K562 (cell line): ENCODE results near the gene CCNT1. TPM values are rescaled to one million over a fixed set of nuclear protein-coding genes. Genes with fewer than 3 reads are reported as not detected.

Experiments used
- ATAC-seq: fragments of 200-7000 bp; cut with Tn5 transposase; 3 replicates; pipeline ENCODE4 v1.9.1; 2020; ENCODE audit warnings: moderate library complexity
- BruUV-seq: library from RNA; stranded (reverse); fragments of 400-500 nt; replicated peaks from 2 replicates; lab custom pipeline; 2021; lab: Mats Ljungman, UMichigan
- CTCF ChIA-PET: fragments of 300-600 bp; formaldehyde crosslinking; extraction: SDS; loops from one replicate; lab custom pipeline; 2021; ENCODE audit warnings: low intra/inter-chr PET ratio; lab: Yijun Ruan, JAX
- POLR2A ChIA-PET: fragments of 300-600, 350-650 bp; sonication (Branson Sonifier 250); formaldehyde crosslinking; extraction: SDS; loops from one replicate; lab custom pipeline; 2021; ENCODE audit warnings: antibody characterized with exemption, inconsistent platforms; lab: Yijun Ruan, JAX
- DNase-seq, 4 experiments: peaks; one replicate each; pipeline versions ENCODE4 v3.0.0 to v3.0.0-alpha.2; 2011 to 2018; ENCODE audit warnings: low spot score in 3 of 4, mixed read lengths in 3 of 4; ENCODE audit errors: extremely low read depth in 1 of 4
- FAIRE-seq: peaks from 2 replicates; lab custom pipeline; 2011; peaks lifted over from hg19 to GRCh38; lab: Jason Lieb, UNC
- H2AFZ ChIP-seq: 2 replicates; pipeline ENCODE4 v1.6.0; 2011; ENCODE audit warnings: low read depth, low read length, control low read depth, inconsistent platforms
- H3K27ac ChIP-seq: fragments of 200-600 bp; 3 replicates; pipeline ENCODE4 v1.8.0; 2011; ENCODE audit warnings: low read depth, mild to moderate bottlenecking, control low read depth, inconsistent platforms, low read length, moderate library complexity, mixed read lengths; ENCODE audit errors: extremely low read depth
- H3K27me3 ChIP-seq, 2 experiments: fragments of 300-600 bp in 1 of 2; 2 replicates in 1 of 2; 3 replicates in 1 of 2; pipeline versions ENCODE4 v1.6.0 to v1.8.0; 2011; ENCODE audit warnings: inconsistent platforms in 2 of 2, low read length in 2 of 2, mild to moderate bottlenecking in 1 of 2, mixed read lengths in 1 of 2, moderate library complexity in 1 of 2; ENCODE audit not compliant: control insufficient read depth in 2 of 2, insufficient read depth in 2 of 2
- H3K36me3 ChIP-seq: fragments of 300-600 bp; 3 replicates; pipeline ENCODE4 v1.8.0; 2011; ENCODE audit warnings: mild to moderate bottlenecking, low read length, inconsistent platforms; ENCODE audit not compliant: control insufficient read depth, insufficient read depth
- H3K4me1 ChIP-seq, 2 experiments: fragments of 200-600 bp in 1 of 2; replicated peaks in 1 of 2; 2 replicates in 1 of 2; 3 replicates in 1 of 2; pipeline versions ENCODE4 v1.5.1 to v1.8.0; 2011; ENCODE audit warnings: inconsistent platforms in 2 of 2, low read length in 2 of 2, mild to moderate bottlenecking in 1 of 2, mixed read lengths in 1 of 2, moderate library complexity in 1 of 2; ENCODE audit not compliant: control insufficient read depth in 2 of 2, insufficient read depth in 2 of 2
- H3K4me2 ChIP-seq: 2 replicates; pipeline ENCODE4 v1.6.1; 2011; ENCODE audit warnings: low read length, control low read depth, inconsistent platforms, mixed read lengths; ENCODE audit not compliant: insufficient read depth
- H3K4me3 ChIP-seq: fragments of 200-600 bp; sonication (generic), shearing (Covaris generic); 2 replicates; pipeline ENCODE4 v1.5.1; 2016; ENCODE audit warnings: control low read depth, inconsistent platforms
- H3K79me2 ChIP-seq: fragments of 200-600 bp; 3 replicates; pipeline ENCODE4 v1.8.0; 2011; ENCODE audit warnings: low read length, inconsistent platforms; ENCODE audit not compliant: control insufficient read depth, insufficient read depth
- H3K9ac ChIP-seq, 2 experiments: 2 replicates each; pipeline versions ENCODE4 v1.6.0 to v1.6.1; 2011; ENCODE audit warnings: low read depth in 2 of 2, low read length in 2 of 2, control low read depth in 1 of 2, inconsistent platforms in 1 of 2, mild to moderate bottlenecking in 1 of 2, mixed read lengths in 1 of 2; ENCODE audit not compliant: insufficient read depth in 1 of 2
- H3K9me1 ChIP-seq: one replicate; pipeline ENCODE4 v1.6.0; 2011; ENCODE audit warnings: inconsistent platforms, mild to moderate bottlenecking, low read length, moderate library complexity; ENCODE audit not compliant: control insufficient read depth, insufficient read depth
- H3K9me3 ChIP-seq: replicated peaks from 2 replicates; pipeline ENCODE4 v1.5.1; 2011; ENCODE audit warnings: low read depth, low read length, inconsistent platforms; ENCODE audit not compliant: control insufficient read depth, insufficient read depth
- H4K20me1 ChIP-seq: replicated peaks from 2 replicates; pipeline ENCODE4 v1.6.1; 2011; ENCODE audit warnings: low read length, inconsistent platforms, mixed read lengths; ENCODE audit not compliant: control insufficient read depth, insufficient read depth
- CTCF ChIP-seq, 3 experiments: IDR thresholded peaks in 2 of 3; conservative IDR thresholded peaks in 1 of 3; 2 replicates each; pipeline ENCODE4 v1.5.1; 2011 to 2012; ENCODE audit warnings: low read length in 3 of 3, mild to moderate bottlenecking in 3 of 3, control low read depth in 2 of 3, improper control_type of control experiment in 1 of 3, inconsistent platforms in 1 of 3, low read depth in 1 of 3, mixed read lengths in 1 of 3, moderate library complexity in 1 of 3; ENCODE audit not compliant: insufficient read depth in 2 of 3
- DIDO1 ChIP-seq: fragments of 450-650 bp; IDR thresholded peaks from 2 replicates; pipeline ENCODE4 v1.6.1; 2016; ENCODE audit warnings: low read depth, missing biosample characterization, missing genetic modification characterization
- RAD21 ChIP-seq, 2 experiments: fragments of 250-450 bp in 1 of 2; fragments of 450-650 bp in 1 of 2; sonication (Bioruptor Pico) in 1 of 2; formaldehyde crosslinking in 1 of 2; IDR thresholded peaks in 1 of 2; conservative IDR thresholded peaks in 1 of 2; 2 replicates each; pipeline versions ENCODE4 v1.4.0 to v1.8.0; 2020 to 2022; ENCODE audit warnings: mild to moderate bottlenecking in 2 of 2, moderate library complexity in 1 of 2
- SRF ChIP-seq, 2 experiments: fragments of 250-450, 450-650 bp in 1 of 2; sonication (Bioruptor Pico) in 1 of 2; sonication (generic) in 1 of 2; formaldehyde crosslinking; IDR thresholded peaks; 2 replicates each; pipeline versions ENCODE4 v1.5.0 to v1.5.1; 2020 to 2022; ENCODE audit warnings: mild to moderate bottlenecking in 1 of 2, missing genetic modification reagents in 1 of 2
- WGBS: fragments of 100-300 bp; shearing (Covaris generic); methylation state at CpG from one replicate; pipeline ENCODE4 v1.1.6; 2016; ENCODE audit warnings: low coverage, mixed read lengths; ENCODE audit not compliant: insufficient coverage; ENCODE audit errors: missing lambda C conversion rate; 5-methylcytosine and 5-hydroxymethylcytosine counted together
- in situ Hi-C: fragments of 300-500 bp; cut with MboI; formaldehyde crosslinking; loops from 4 replicates; pipeline ENCODE4 v1.15.0; 2018; ENCODE audit warnings: inconsistent platforms, mixed read lengths
- intact Hi-C: fragments of 100-400 bp; cut with micrococcal nuclease; formaldehyde crosslinking; loops from 2 replicates; pipeline ENCODE4 v1.14.2; 2022
- polyA plus RNA-seq, 8 experiments: library from polyadenylated mRNA; depleted of rRNA in 4 of 8; stranded (reverse) in 5 of 8; unstranded in 3 of 8; fragments of >200 nt; fragmentation: Nextera tagmentation in 2 of 8; fragmentation: Illumina TruSeq in 1 of 8; extraction: Ambion mirVana in 2 of 8; extraction: Trizol in 1 of 8; gene quantifications; 2 replicates each; pipeline versions ENCODE4 v1.2.1 to v1.2.3, GENCODE V29; 2011 to 2014; ENCODE audit warnings: inconsistent platforms in 1 of 8, missing spikeins in 1 of 8
- total RNA-seq, 7 experiments: library from RNA; depleted of rRNA in 6 of 7; stranded (reverse); fragments of >200 nt in 6 of 7; fragmentation: Illumina TruSeq in 2 of 7; extraction: Trizol in 2 of 7; gene quantifications; 2 replicates each; pipeline versions ENCODE4 v1.2.1 to v1.2.3, GENCODE V29; 2011 to 2021; ENCODE audit warnings: low replicate concordance in 1 of 7
- TF ChIP-seq, protein P1 (sequence below), 2 experiments: fragments of 450-650 bp in 1 of 2; sonication (generic) in 1 of 2; formaldehyde crosslinking in 1 of 2; IDR thresholded peaks; 2 replicates each; pipeline versions ENCODE4 v1.7.1 to v1.9.0; 2016 to 2022; ENCODE audit warnings: inconsistent platforms in 1 of 2, mild to moderate bottlenecking in 1 of 2, missing genetic modification reagents in 1 of 2
- TF ChIP-seq, protein P2 (sequence below): sonication (generic); formaldehyde crosslinking; IDR thresholded peaks from 2 replicates; pipeline ENCODE4 v1.8.0; 2022; ENCODE audit warnings: mild to moderate bottlenecking, missing genetic modification reagents

Gene CCNT1
- total and polyA plus RNA-seq, 9 of the 15 experiments (the other 6 are each of a cell fraction or from before 2014, with no cell fraction given), result 9.7 to 52.4 (median 33.4) TPM

DNA sequence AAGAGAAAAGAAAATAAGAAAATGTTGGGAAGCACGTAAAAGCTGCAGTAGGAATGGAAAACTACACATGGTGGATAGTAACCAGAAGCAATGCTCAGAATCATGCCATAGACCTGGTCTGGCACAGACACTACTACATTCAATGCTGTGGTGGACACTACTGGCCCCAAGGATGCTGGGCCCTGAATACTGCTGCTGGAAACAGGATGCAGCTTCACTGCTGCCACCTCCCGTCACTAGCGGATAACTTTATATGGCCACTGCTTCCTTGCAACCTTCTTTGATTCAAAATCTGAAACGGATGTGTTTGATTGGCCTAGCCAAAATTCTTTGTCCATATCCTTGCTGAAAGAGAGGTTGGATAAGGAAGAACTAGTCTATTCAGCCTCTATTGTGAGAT lies 41.7 kb upstream of the CCNT1 start:
- DNase-seq (no peak), ATAC-seq (peak; percentile 83), FAIRE-seq (no peak)
- H3K9me1 ChIP-seq, result no peaks in the 10 kb centered on the region
- ChIA-PET POLR2A (interaction anchor here (1.0 kb wide), 2 partner anchors 10 to 13 kb away, joined by 3 read pairs; no protein-coding TSS in a partner anchor), CTCF (interaction anchor here (0.5 kb wide), 1 partner anchor 143 kb away, joined by 3 read pairs; no protein-coding TSS in a partner anchor)
- no peak overlapping the region for H3K9ac ChIP-seq
- intact Hi-C loops (loop anchor here (10.0 kb wide), 1 partner anchor 227 kb away; no protein-coding TSS in a partner anchor), in situ Hi-C loops (no loop called here)
- WGBS, result 4% methylated on average over 4 of the region's 4 CpGs
- H3K4me1 ChIP-seq, result no peaks in the 10 kb centered on the region
- no peaks in the 10 kb centered on the region for H3K79me2 ChIP-seq
- no peaks in the 10 kb centered on the region for H4K20me1 ChIP-seq
- H3K4me2 ChIP-seq, result no peak overlapping the region
- peaks cover 0 to 2% of the 10 kb centered on the region in 2 experiments; a peak in 4 of 5 replicates for H3K27me3 ChIP-seq
- TF ChIP-seq CTCF (IDR thresholded peaks at IDR 0.05 in 2 of 3, conservative IDR thresholded peaks at IDR 0.05 in 1 of 3; ENCODE audit: insufficient read depth in 2 of 3, low read depth in 1 of 3, low read length in 3 of 3), result peak; percentile 21 to 39 (median 22); a peak in 2 of 6 replicates
- TF ChIP-seq, protein P1, sequence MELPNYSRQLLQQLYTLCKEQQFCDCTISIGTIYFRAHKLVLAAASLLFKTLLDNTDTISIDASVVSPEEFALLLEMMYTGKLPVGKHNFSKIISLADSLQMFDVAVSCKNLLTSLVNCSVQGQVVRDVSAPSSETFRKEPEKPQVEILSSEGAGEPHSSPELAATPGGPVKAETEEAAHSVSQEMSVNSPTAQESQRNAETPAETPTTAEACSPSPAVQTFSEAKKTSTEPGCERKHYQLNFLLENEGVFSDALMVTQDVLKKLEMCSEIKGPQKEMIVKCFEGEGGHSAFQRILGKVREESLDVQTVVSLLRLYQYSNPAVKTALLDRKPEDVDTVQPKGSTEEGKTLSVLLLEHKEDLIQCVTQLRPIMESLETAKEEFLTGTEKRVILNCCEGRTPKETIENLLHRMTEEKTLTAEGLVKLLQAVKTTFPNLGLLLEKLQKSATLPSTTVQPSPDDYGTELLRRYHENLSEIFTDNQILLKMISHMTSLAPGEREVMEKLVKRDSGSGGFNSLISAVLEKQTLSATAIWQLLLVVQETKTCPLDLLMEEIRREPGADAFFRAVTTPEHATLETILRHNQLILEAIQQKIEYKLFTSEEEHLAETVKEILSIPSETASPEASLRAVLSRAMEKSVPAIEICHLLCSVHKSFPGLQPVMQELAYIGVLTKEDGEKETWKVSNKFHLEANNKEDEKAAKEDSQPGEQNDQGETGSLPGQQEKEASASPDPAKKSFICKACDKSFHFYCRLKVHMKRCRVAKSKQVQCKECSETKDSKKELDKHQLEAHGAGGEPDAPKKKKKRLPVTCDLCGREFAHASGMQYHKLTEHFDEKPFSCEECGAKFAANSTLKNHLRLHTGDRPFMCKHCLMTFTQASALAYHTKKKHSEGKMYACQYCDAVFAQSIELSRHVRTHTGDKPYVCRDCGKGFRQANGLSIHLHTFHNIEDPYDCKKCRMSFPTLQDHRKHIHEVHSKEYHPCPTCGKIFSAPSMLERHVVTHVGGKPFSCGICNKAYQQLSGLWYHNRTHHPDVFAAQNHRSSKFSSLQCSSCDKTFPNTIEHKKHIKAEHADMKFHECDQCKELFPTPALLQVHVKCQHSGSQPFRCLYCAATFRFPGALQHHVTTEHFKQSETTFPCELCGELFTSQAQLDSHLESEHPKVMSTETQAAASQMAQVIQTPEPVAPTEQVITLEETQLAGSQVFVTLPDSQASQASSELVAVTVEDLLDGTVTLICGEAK (IDR thresholded peaks at IDR 0.05), result no peak
- TF ChIP-seq, protein P1 (CRISPR knock-in tag; IDR thresholded peaks at IDR 0.05), result no peak
- TF ChIP-seq RAD21 (CRISPR knock-in tag; conservative IDR thresholded peaks at IDR 0.05 in 1 of 2, IDR thresholded peaks at IDR 0.05 in 1 of 2), result peak in 1 of 2 experiments; percentile 40; a peak in 1 of 4 replicates
- TF ChIP-seq DIDO1 (tag), result no peak
- peak in 1 of 2 experiments; percentile 32; a peak in 1 of 4 replicates for TF ChIP-seq SRF (CRISPR knock-in tag; IDR thresholded peaks at IDR 0.05)
- TF ChIP-seq, protein P2, sequence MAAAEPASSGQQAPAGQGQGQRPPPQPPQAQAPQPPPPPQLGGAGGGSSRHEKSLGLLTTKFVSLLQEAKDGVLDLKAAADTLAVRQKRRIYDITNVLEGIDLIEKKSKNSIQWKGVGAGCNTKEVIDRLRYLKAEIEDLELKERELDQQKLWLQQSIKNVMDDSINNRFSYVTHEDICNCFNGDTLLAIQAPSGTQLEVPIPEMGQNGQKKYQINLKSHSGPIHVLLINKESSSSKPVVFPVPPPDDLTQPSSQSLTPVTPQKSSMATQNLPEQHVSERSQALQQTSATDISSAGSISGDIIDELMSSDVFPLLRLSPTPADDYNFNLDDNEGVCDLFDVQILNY (CRISPR knock-in tag), result no peak
- no peak overlapping the region for H3K4me3 ChIP-seq
- BruUV-seq, result no TSS peak
- H3K36me3 ChIP-seq, result no peaks in the 10 kb centered on the region
- no peaks in the 10 kb centered on the region for H3K9me3 ChIP-seq
- no peak overlapping the region for H2AFZ ChIP-seq
- H3K27ac ChIP-seq, result no peak overlapping the region
